K562 (cell line): Measurements from ENCODE around the gene PLK1.

Source experiments
- E2F6 ChIP-seq, 2 experiments: IDR thresholded peaks; 2 replicates each; pipeline ENCODE4 v1.6.1; 2011; ENCODE audit warnings: borderline replicate concordance in 1 of 2, control low read depth in 1 of 2, low read depth in 1 of 2, low read length in 1 of 2, mild to moderate bottlenecking in 1 of 2, mixed read lengths in 1 of 2, moderate library complexity in 1 of 2; ENCODE audit not compliant: insufficient read depth in 1 of 2, insufficient read length in 1 of 2, poor library complexity in 1 of 2, severe bottlenecking in 1 of 2; ENCODE audit errors: extremely low read depth in 1 of 2
- NFIC ChIP-seq: fragments of 450-650 bp; IDR thresholded peaks from 2 replicates; pipeline ENCODE4 v1.6.1; 2017; ENCODE audit warnings: mild to moderate bottlenecking, inconsistent platforms
- POLR2A ChIP-seq: fragments of 450-650 bp; conservative IDR thresholded peaks from 2 replicates; pipeline ENCODE4 v1.6.1; 2016
- XRCC4 ChIP-seq: IDR thresholded peaks from one replicate; pipeline ENCODE4 v1.6.1; 2011; ENCODE audit not compliant: insufficient read depth, insufficient read length; ENCODE audit errors: extremely low read depth

GRCh38 chr16:23642246-23642774 is 36.4 kb upstream of the PLK1 start:
- TF ChIP-seq XRCC4 (no peak), NFIC (no peak), E2F6 (IDR thresholded peaks at IDR 0.05; ENCODE audit: borderline replicate concordance in 1 of 2, extremely low read depth in 1 of 2, insufficient read depth in 1 of 2, insufficient read length in 1 of 2, low read depth in 1 of 2, low read length in 1 of 2, poor library complexity in 1 of 2, severe bottlenecking in 1 of 2) (no peak), POLR2A (no peak)
